HepG2 (cell line): ENCODE results near the gene PLXNA4. TPM values are rescaled to one million over a fixed set of nuclear protein-coding genes. Genes with fewer than 3 reads are reported as not detected.

Experiments
- ATAC-seq: fragments of 200-7000 bp; cut with Tn5 transposase; 3 replicates; pipeline ENCODE4 v1.9.1; 2020; ENCODE audit warnings: mild to moderate bottlenecking, moderate library complexity
- BruUV-seq: library from RNA; stranded (reverse); fragments of 400-500 nt; replicated peaks from 2 replicates; lab custom pipeline; 2021; lab: Mats Ljungman, UMichigan
- CTCF ChIA-PET: fragments of 300-600 bp; formaldehyde crosslinking; extraction: SDS; loops from one replicate; lab custom pipeline; 2021; ENCODE audit warnings: low total read pairs, inconsistent platforms, low intra/inter-chr PET ratio; lab: Yijun Ruan, JAX
- POLR2A ChIA-PET: fragments of 350-600 bp; sonication (Branson Sonifier 250); formaldehyde crosslinking; loops from one replicate; lab custom pipeline; 2020; ENCODE audit warnings: antibody characterized with exemption, inconsistent platforms; lab: Yijun Ruan, JAX
- DNase-seq: peaks from one replicate; pipeline ENCODE4 v3.0.0-alpha.2; 2015; ENCODE audit warnings: low spot score
- FAIRE-seq: peaks from 3 replicates; lab custom pipeline; 2011; peaks lifted over from hg19 to GRCh38; lab: Jason Lieb, UNC
- H2AFZ ChIP-seq: one replicate; pipeline ENCODE4 v1.6.1; 2011; ENCODE audit warnings: low read length, inconsistent platforms
- H3K27ac ChIP-seq: fragments of 300-600 bp; 3 replicates; pipeline ENCODE4 v1.8.0; 2011; ENCODE audit warnings: mixed run types, mild to moderate bottlenecking, mixed read lengths, low read length, inconsistent platforms; ENCODE audit not compliant: insufficient read depth; ENCODE audit errors: extremely low read length
- H3K27me3 ChIP-seq, 2 experiments: fragments of 200-600 bp in 1 of 2; 2 replicates in 1 of 2; 3 replicates in 1 of 2; pipeline versions ENCODE4 v1.6.0 to v1.8.0; 2011; ENCODE audit warnings: low read length in 2 of 2, mild to moderate bottlenecking in 2 of 2, moderate library complexity in 2 of 2, inconsistent platforms in 1 of 2; ENCODE audit not compliant: insufficient read depth in 2 of 2, control insufficient read depth in 1 of 2
- H3K36me3 ChIP-seq, 2 experiments: fragments of 200-600 bp in 1 of 2; replicated peaks in 1 of 2; 2 replicates in 1 of 2; 3 replicates in 1 of 2; pipeline versions ENCODE4 v1.5.1 to v1.8.0; 2011; ENCODE audit warnings: low read length in 2 of 2, inconsistent platforms in 1 of 2; ENCODE audit not compliant: insufficient read depth in 2 of 2, control insufficient read depth in 1 of 2
- H3K4me1 ChIP-seq: 2 replicates; pipeline ENCODE4 v1.5.1; 2012; ENCODE audit warnings: low read length, inconsistent platforms; ENCODE audit not compliant: insufficient read depth
- H3K4me2 ChIP-seq: 2 replicates; pipeline ENCODE4 v1.6.0; 2011; ENCODE audit warnings: low read depth, low read length, inconsistent platforms
- H3K4me3 ChIP-seq, 3 experiments: fragments of 200-600 bp in 1 of 3; sonication (generic), shearing (Covaris generic) in 1 of 3; replicated peaks in 1 of 3; 2 replicates each; pipeline ENCODE4 v1.5.1; 2011 to 2016; ENCODE audit warnings: low read length in 3 of 3, inconsistent platforms in 2 of 3, low read depth in 2 of 3, mild to moderate bottlenecking in 2 of 3, control low read depth in 1 of 3, mixed read lengths in 1 of 3; ENCODE audit not compliant: insufficient read depth in 1 of 3
- H3K79me2 ChIP-seq: one replicate; pipeline ENCODE4 v1.6.1; 2011; ENCODE audit warnings: low read length, inconsistent platforms; ENCODE audit not compliant: insufficient read depth
- H3K9ac ChIP-seq: 2 replicates; pipeline ENCODE4 v1.6.0; 2011; ENCODE audit warnings: mild to moderate bottlenecking, low read depth, low read length, inconsistent platforms; ENCODE audit not compliant: insufficient read depth
- H3K9me3 ChIP-seq: 2 replicates; pipeline ENCODE4 v1.5.1; 2012; ENCODE audit warnings: mild to moderate bottlenecking, low read length
- H4K20me1 ChIP-seq: 2 replicates; pipeline ENCODE4 v1.6.0; 2011; ENCODE audit warnings: inconsistent platforms, mild to moderate bottlenecking, low read length, moderate library complexity; ENCODE audit not compliant: insufficient read depth
- ATM ChIP-seq: fragments of 450-650 bp; IDR thresholded peaks from 2 replicates; pipeline ENCODE4 v1.7.1; 2017; ENCODE audit warnings: mild to moderate bottlenecking, borderline replicate concordance
- EZH2 ChIP-seq: conservative IDR thresholded peaks from 2 replicates; pipeline ENCODE4 v1.6.1; 2012; ENCODE audit warnings: mild to moderate bottlenecking, low read depth, low read length, moderate library complexity
- JUN ChIP-seq: sonication (generic); formaldehyde crosslinking; IDR thresholded peaks from 2 replicates; pipeline ENCODE4 v1.4.0; 2020; ENCODE audit warnings: mild to moderate bottlenecking, missing genetic modification reagents
- JUNB ChIP-seq: sonication (generic); formaldehyde crosslinking; IDR thresholded peaks from 2 replicates; pipeline ENCODE4 v1.8.0; 2022; ENCODE audit warnings: missing genetic modification reagents, mild to moderate bottlenecking, borderline replicate concordance
- MED1 ChIP-seq: sonication (generic); formaldehyde crosslinking; IDR thresholded peaks from 2 replicates; pipeline ENCODE4 v1.4.0; 2020; ENCODE audit warnings: missing genetic modification reagents
- RFX5 ChIP-seq: IDR thresholded peaks from 2 replicates; pipeline ENCODE4 v1.6.1; 2011; ENCODE audit warnings: low read depth, low read length, improper control_type of control experiment
- STAG1 ChIP-seq: sonication (generic); formaldehyde crosslinking; IDR thresholded peaks from 2 replicates; pipeline ENCODE4 v1.4.0; 2020; ENCODE audit warnings: missing genetic modification reagents
- TEAD2 ChIP-seq: sonication (generic); formaldehyde crosslinking; IDR thresholded peaks from 2 replicates; pipeline ENCODE4 v1.9.0; 2021; ENCODE audit warnings: missing genetic modification reagents
- ZFP36 ChIP-seq: fragments of 150-350 bp; IDR thresholded peaks from 2 replicates; pipeline ENCODE4 v1.6.1; 2018; ENCODE audit warnings: borderline replicate concordance, low read length, low read depth; ENCODE audit not compliant: partially characterized antibody
- ZNF10 ChIP-seq: sonication (generic); formaldehyde crosslinking; IDR thresholded peaks from 2 replicates; pipeline ENCODE4 v1.4.0; 2020; ENCODE audit warnings: mild to moderate bottlenecking, low read depth, missing genetic modification reagents, borderline replicate concordance
- ZNF572 ChIP-seq: sonication (generic); formaldehyde crosslinking; IDR thresholded peaks from 2 replicates; pipeline ENCODE4 v1.5.1; 2020; ENCODE audit warnings: mild to moderate bottlenecking, missing genetic modification reagents
- ZNF674 ChIP-seq: sonication (generic); formaldehyde crosslinking; IDR thresholded peaks from 2 replicates; pipeline ENCODE4 v1.5.0; 2020; ENCODE audit warnings: low read depth, mild to moderate bottlenecking, missing genetic modification reagents
- ZNF720 ChIP-seq: sonication (generic); formaldehyde crosslinking; IDR thresholded peaks from 2 replicates; pipeline ENCODE4 v1.4.0; 2020; ENCODE audit warnings: missing genetic modification reagents
- WGBS: methylation state at CpG from one replicate; pipeline ENCODE4 v1.1.6; 2017; ENCODE audit warnings: low lambda C conversion rate; 5-methylcytosine and 5-hydroxymethylcytosine counted together
- in situ Hi-C: cut with HindIII; loops from 2 replicates; pipeline ENCODE4 v1.10.0; 2017; ENCODE audit warnings: low pct_unique_long_range_greater_than_20kb; ENCODE audit not compliant: extremely low pct_ligation_motif_present
- intact Hi-C: fragments of 100-400 bp; cut with micrococcal nuclease; formaldehyde crosslinking; loops from one replicate; pipeline ENCODE4 v1.10.0; 2022; ENCODE audit not compliant: unreplicated experiment
- polyA plus RNA-seq, 8 experiments: library from polyadenylated mRNA; depleted of rRNA in 3 of 8; stranded (reverse) in 7 of 8; unstranded in 1 of 8; fragments of >200 nt; fragmentation: Illumina TruSeq in 4 of 8; extraction: Trizol in 4 of 8; gene quantifications; 2 replicates each; pipeline versions ENCODE4 v1.2.1 to v1.2.3, GENCODE V29; 2011 to 2016; ENCODE audit warnings: low read depth in 4 of 8, missing spikeins in 1 of 8, mixed read lengths in 1 of 8; ENCODE audit not compliant: insufficient read depth in 1 of 8
- total RNA-seq, 5 experiments: library from RNA; depleted of rRNA; stranded (reverse); fragments of >200 nt; fragmentation: Illumina TruSeq; extraction: Trizol; gene quantifications; 2 replicates each; pipeline ENCODE4 v1.2.3, GENCODE V29; 2016; ENCODE audit warnings: low read depth in 1 of 5
- TF ChIP-seq, protein P1 (sequence below), 2 experiments: sonication (generic) in 1 of 2; formaldehyde crosslinking in 1 of 2; IDR thresholded peaks; 2 replicates each; pipeline versions ENCODE4 v1.4.0 to v1.6.1; 2016 to 2020; ENCODE audit warnings: borderline replicate concordance in 1 of 2, low read depth in 1 of 2, mild to moderate bottlenecking in 1 of 2, missing genetic modification reagents in 1 of 2
- TF ChIP-seq, protein P2 (sequence below): sonication (generic); formaldehyde crosslinking; IDR thresholded peaks from 2 replicates; pipeline ENCODE4 v1.4.0; 2020; ENCODE audit warnings: mild to moderate bottlenecking, missing genetic modification reagents
- TF ChIP-seq, protein P3 (sequence below): sonication (generic); formaldehyde crosslinking; IDR thresholded peaks from 2 replicates; pipeline ENCODE4 v1.5.1; 2020; ENCODE audit warnings: missing genetic modification reagents, mild to moderate bottlenecking, borderline replicate concordance
- TF ChIP-seq, protein P4 (sequence below): conservative IDR thresholded peaks from 2 replicates; pipeline ENCODE4 v1.6.1; 2018; ENCODE audit warnings: missing genetic modification reagents

The PLXNA4 gene
- total and polyA plus RNA-seq, 2 of the 13 experiments (the other 11 are each of a cell fraction or from before 2014, with no cell fraction given) = 0.01 to 0.04 TPM

DNA sequence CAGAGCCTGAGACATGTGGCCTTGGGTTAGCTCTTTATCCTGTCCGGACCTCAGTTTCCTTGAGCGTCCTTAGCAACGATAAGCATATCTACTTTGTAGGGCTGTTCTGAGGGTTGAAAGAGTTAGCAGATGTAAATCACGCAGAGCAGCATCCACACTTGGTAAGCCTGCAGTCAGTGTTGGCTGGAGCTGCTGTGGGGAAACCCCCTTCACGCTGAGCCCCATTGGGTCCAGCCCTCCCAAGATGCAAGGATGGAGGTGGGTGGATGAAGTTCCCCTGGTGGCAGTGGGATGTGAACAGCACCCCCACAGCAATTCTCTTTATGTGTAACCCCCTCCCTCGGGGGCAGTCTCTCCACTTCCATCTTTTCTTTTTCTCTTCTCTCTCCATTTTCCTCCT, 109.9 kb downstream of the PLXNA4 start:
- DNase-seq (no peak), ATAC-seq (no peak), FAIRE-seq (no peak)
- Histone ChIP-seq H3K4me1 (no peaks in the 10 kb centered on the region), H3K27me3 (peaks cover 1 to 24% of the 10 kb centered on the region in 2 experiments; a peak in 2 of 5 replicates), H3K4me3 (no peak overlapping the region), H3K36me3 (no peaks in the 10 kb centered on the region), H3K27ac (no peak overlapping the region), H3K9ac (no peak overlapping the region), H3K9me3 (no peaks in the 10 kb centered on the region), H3K4me2 (no peak overlapping the region), H4K20me1 (no peaks in the 10 kb centered on the region), H2AFZ (no peak overlapping the region), H3K79me2 (no peaks in the 10 kb centered on the region)
- intact Hi-C loops = no loop called here
- BruUV-seq = no TSS peak
- WGBS = 10% methylated on average over 4 of the region's 6 CpGs
- in situ Hi-C loops = no loop called here
- ChIA-PET POLR2A (no interaction called here), CTCF (no interaction called here)
- TF ChIP-seq ZNF10 (CRISPR knock-in tag) = no peak
- no peak for TF ChIP-seq RFX5
- TF ChIP-seq TEAD2 (CRISPR knock-in tag) = no peak
- no peak for TF ChIP-seq EZH2
- TF ChIP-seq JUNB (CRISPR knock-in tag) = no peak
- TF ChIP-seq ZNF572 (CRISPR knock-in tag) = no peak
- no peak for TF ChIP-seq JUN (CRISPR knock-in tag)
- TF ChIP-seq, protein P1, sequence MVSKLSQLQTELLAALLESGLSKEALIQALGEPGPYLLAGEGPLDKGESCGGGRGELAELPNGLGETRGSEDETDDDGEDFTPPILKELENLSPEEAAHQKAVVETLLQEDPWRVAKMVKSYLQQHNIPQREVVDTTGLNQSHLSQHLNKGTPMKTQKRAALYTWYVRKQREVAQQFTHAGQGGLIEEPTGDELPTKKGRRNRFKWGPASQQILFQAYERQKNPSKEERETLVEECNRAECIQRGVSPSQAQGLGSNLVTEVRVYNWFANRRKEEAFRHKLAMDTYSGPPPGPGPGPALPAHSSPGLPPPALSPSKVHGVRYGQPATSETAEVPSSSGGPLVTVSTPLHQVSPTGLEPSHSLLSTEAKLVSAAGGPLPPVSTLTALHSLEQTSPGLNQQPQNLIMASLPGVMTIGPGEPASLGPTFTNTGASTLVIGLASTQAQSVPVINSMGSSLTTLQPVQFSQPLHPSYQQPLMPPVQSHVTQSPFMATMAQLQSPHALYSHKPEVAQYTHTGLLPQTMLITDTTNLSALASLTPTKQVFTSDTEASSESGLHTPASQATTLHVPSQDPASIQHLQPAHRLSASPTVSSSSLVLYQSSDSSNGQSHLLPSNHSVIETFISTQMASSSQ (IDR thresholded peaks at IDR 0.05; ENCODE audit: low read depth) = no peak
- TF ChIP-seq, protein P1 (CRISPR knock-in tag; IDR thresholded peaks at IDR 0.05; ENCODE audit: borderline replicate concordance) = no peak
- TF ChIP-seq STAG1 (CRISPR knock-in tag) = no peak
- TF ChIP-seq ZNF674 (CRISPR knock-in tag) = no peak
- TF ChIP-seq, protein P2, sequence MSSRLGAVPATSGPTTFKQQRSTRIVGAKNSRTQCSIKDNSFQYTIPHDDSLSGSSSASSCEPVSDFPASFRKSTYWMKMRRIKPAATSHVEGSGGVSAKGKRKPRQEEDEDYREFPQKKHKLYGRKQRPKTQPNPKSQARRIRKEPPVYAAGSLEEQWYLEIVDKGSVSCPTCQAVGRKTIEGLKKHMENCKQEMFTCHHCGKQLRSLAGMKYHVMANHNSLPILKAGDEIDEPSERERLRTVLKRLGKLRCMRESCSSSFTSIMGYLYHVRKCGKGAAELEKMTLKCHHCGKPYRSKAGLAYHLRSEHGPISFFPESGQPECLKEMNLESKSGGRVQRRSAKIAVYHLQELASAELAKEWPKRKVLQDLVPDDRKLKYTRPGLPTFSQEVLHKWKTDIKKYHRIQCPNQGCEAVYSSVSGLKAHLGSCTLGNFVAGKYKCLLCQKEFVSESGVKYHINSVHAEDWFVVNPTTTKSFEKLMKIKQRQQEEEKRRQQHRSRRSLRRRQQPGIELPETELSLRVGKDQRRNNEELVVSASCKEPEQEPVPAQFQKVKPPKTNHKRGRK = no peak
- no peak for TF ChIP-seq ZFP36
- no peak for TF ChIP-seq ATM
- TF ChIP-seq, protein P3, sequence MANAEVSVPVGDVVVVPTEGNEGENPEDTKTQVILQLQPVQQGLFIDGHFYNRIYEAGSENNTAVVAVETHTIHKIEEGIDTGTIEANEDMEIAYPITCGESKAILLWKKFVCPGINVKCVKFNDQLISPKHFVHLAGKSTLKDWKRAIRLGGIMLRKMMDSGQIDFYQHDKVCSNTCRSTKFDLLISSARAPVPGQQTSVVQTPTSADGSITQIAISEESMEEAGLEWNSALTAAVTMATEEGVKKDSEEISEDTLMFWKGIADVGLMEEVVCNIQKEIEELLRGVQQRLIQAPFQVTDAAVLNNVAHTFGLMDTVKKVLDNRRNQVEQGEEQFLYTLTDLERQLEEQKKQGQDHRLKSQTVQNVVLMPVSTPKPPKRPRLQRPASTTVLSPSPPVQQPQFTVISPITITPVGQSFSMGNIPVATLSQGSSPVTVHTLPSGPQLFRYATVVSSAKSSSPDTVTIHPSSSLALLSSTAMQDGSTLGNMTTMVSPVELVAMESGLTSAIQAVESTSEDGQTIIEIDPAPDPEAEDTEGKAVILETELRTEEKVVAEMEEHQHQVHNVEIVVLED (CRISPR knock-in tag) = no peak
- no peak for TF ChIP-seq MED1 (CRISPR knock-in tag)
- TF ChIP-seq, protein P4, sequence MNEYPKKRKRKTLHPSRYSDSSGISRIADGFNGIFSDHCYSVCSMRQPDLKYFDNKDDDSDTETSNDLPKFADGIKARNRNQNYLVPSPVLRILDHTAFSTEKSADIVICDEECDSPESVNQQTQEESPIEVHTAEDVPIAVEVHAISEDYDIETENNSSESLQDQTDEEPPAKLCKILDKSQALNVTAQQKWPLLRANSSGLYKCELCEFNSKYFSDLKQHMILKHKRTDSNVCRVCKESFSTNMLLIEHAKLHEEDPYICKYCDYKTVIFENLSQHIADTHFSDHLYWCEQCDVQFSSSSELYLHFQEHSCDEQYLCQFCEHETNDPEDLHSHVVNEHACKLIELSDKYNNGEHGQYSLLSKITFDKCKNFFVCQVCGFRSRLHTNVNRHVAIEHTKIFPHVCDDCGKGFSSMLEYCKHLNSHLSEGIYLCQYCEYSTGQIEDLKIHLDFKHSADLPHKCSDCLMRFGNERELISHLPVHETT = no peak
- TF ChIP-seq ZNF720 (CRISPR knock-in tag) = no peak
